ENCODE measurements around the gene RAB3A.

DNA sequence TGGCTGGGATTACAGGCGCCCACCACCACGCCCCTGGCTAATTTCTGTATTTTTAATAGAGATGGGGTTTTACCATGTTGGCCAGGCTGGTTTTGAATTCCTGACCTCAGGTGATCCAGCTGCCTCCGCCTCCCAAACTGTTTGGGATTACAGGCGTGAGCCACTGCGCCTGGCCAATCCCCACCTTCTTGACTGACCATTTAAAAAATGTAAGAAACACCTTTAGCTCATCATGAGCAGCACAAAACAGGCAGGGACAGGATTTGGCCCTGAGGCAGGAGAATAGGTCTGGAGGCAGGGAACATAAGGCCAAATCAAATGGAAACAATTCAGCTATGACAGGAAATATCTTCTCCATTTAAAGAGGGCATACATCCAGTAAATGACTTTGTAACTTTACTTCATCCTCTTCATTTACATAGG, 12.2 kb downstream of the RAB3A start:
- TF ChIP-seq MYC (IDR thresholded peaks at IDR 0.05; ENCODE audit: low read depth, low read length) (no peak), MYC (CRISPR knock-in tag; IDR thresholded peaks at IDR 0.05; ENCODE audit: borderline replicate concordance, low read depth) (no peak), FOXJ3 (CRISPR knock-in tag; IDR thresholded peaks at IDR 0.05) (no peak), TAF15 (IDR thresholded peaks at IDR 0.05; ENCODE audit: low read depth, low read length) (no peak), DPF2 (IDR thresholded peaks at IDR 0.05) (no peak; the same call in 1 of the 2 replicates), JUND (IDR thresholded peaks at IDR 0.05; ENCODE audit: borderline replicate concordance, low read depth, low read length) (no peak), JUND (tag; IDR thresholded peaks at IDR 0.05; ENCODE audit: borderline replicate concordance, low read depth, low read length) (no peak), ZNF274 (IDR thresholded peaks at IDR 0.05; ENCODE audit: borderline replicate concordance, low read depth, low read length) (no peak)
- TF ChIP-seq, protein P1, sequence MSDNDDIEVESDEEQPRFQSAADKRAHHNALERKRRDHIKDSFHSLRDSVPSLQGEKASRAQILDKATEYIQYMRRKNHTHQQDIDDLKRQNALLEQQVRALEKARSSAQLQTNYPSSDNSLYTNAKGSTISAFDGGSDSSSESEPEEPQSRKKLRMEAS (CRISPR knock-in tag; IDR thresholded peaks at IDR 0.05): no peak
- TF ChIP-seq, protein P2, sequence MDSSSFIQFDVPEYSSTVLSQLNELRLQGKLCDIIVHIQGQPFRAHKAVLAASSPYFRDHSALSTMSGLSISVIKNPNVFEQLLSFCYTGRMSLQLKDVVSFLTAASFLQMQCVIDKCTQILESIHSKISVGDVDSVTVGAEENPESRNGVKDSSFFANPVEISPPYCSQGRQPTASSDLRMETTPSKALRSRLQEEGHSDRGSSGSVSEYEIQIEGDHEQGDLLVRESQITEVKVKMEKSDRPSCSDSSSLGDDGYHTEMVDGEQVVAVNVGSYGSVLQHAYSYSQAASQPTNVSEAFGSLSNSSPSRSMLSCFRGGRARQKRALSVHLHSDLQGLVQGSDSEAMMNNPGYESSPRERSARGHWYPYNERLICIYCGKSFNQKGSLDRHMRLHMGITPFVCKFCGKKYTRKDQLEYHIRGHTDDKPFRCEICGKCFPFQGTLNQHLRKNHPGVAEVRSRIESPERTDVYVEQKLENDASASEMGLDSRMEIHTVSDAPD (CRISPR knock-in tag; IDR thresholded peaks at IDR 0.05): no peak
- TF ChIP-seq, protein P3, sequence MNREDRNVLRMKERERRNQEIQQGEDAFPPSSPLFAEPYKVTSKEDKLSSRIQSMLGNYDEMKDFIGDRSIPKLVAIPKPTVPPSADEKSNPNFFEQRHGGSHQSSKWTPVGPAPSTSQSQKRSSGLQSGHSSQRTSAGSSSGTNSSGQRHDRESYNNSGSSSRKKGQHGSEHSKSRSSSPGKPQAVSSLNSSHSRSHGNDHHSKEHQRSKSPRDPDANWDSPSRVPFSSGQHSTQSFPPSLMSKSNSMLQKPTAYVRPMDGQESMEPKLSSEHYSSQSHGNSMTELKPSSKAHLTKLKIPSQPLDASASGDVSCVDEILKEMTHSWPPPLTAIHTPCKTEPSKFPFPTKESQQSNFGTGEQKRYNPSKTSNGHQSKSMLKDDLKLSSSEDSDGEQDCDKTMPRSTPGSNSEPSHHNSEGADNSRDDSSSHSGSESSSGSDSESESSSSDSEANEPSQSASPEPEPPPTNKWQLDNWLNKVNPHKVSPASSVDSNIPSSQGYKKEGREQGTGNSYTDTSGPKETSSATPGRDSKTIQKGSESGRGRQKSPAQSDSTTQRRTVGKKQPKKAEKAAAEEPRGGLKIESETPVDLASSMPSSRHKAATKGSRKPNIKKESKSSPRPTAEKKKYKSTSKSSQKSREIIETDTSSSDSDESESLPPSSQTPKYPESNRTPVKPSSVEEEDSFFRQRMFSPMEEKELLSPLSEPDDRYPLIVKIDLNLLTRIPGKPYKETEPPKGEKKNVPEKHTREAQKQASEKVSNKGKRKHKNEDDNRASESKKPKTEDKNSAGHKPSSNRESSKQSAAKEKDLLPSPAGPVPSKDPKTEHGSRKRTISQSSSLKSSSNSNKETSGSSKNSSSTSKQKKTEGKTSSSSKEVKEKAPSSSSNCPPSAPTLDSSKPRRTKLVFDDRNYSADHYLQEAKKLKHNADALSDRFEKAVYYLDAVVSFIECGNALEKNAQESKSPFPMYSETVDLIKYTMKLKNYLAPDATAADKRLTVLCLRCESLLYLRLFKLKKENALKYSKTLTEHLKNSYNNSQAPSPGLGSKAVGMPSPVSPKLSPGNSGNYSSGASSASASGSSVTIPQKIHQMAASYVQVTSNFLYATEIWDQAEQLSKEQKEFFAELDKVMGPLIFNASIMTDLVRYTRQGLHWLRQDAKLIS (CRISPR knock-in tag; IDR thresholded peaks at IDR 0.05): no peak
